ENCODE data around the gene CORO6.

- TF ChIP-seq CTCF (conservative IDR thresholded peaks at IDR 0.05) (peak; percentile 91), EZH2 (IDR thresholded peaks at IDR 0.05; ENCODE audit: low read depth) (no peak)
Measured at GRCh38 chr17:29591737-29592608, 30.7 kb downstream of the CORO6 start.
